OCI-LY1 (cell line): ENCODE measurements around the gene KLHDC7B.
A peak's percentile ranks its signal among the peaks of the same experiment; 100 is the strongest.

Experiments used
- H2AFZ ChIP-seq: fragments of 200-600 bp; sonication (generic), shearing (Covaris generic); 2 replicates; pipeline ENCODE4 v1.6.0; 2014; ENCODE audit warnings: antibody characterized with exemption, mild to moderate bottlenecking, low read length
- H3F3A ChIP-seq: fragments of 200-600 bp; sonication (generic), shearing (Covaris generic); 2 replicates; pipeline ENCODE4 v1.6.0; 2014; ENCODE audit warnings: mild to moderate bottlenecking, antibody characterized with exemption, low read length, moderate library complexity; ENCODE audit not compliant: insufficient read depth
- H3K27ac ChIP-seq: fragments of 200-600 bp; sonication (generic); 2 replicates; pipeline ENCODE4 v1.5.1; 2014; ENCODE audit warnings: low read length, mixed run types, mild to moderate bottlenecking, low read depth; ENCODE audit not compliant: poor library complexity, severe bottlenecking
- H3K27me3 ChIP-seq: fragments of 200-600 bp; sonication (generic); 2 replicates; pipeline ENCODE4 v1.6.0; 2014; ENCODE audit warnings: antibody characterized with exemption, mild to moderate bottlenecking, low read length, moderate library complexity; ENCODE audit not compliant: insufficient read depth
- H3K36me3 ChIP-seq: fragments of 200-600 bp; sonication (generic); 2 replicates; pipeline ENCODE4 v1.6.1; 2014; ENCODE audit warnings: mild to moderate bottlenecking, antibody characterized with exemption, low read length, moderate library complexity, mixed read lengths; ENCODE audit not compliant: insufficient read depth
- H3K4me1 ChIP-seq: fragments of 200-600 bp; sonication (generic); 2 replicates; pipeline ENCODE4 v1.5.1; 2014; ENCODE audit warnings: mild to moderate bottlenecking, low read length, moderate library complexity; ENCODE audit not compliant: insufficient read depth, severe bottlenecking
- H3K4me2 ChIP-seq: fragments of 200-600 bp; sonication (generic), shearing (Covaris generic); 2 replicates; pipeline ENCODE4 v1.6.1; 2014; ENCODE audit warnings: low read length
- H3K4me3 ChIP-seq: fragments of 200-600 bp; sonication (generic); 2 replicates; pipeline ENCODE4 v1.5.1; 2014; ENCODE audit warnings: low read length, low read depth, mild to moderate bottlenecking, mixed read lengths; ENCODE audit not compliant: poor library complexity, severe bottlenecking
- H3K79me2 ChIP-seq: fragments of 200-600 bp; shearing (Covaris generic); 2 replicates; pipeline ENCODE4 v1.6.1; 2016; ENCODE audit warnings: mixed run types, low read length, mixed read lengths; ENCODE audit not compliant: insufficient read depth
- H3K9ac ChIP-seq: fragments of 200-600 bp; sonication (generic), shearing (Covaris generic); 2 replicates; pipeline ENCODE4 v1.6.1; 2014; ENCODE audit warnings: mild to moderate bottlenecking, low read length, mixed read lengths
- H3K9me2 ChIP-seq: fragments of 200-600 bp; sonication (generic), shearing (Covaris generic); 2 replicates; pipeline ENCODE4 v1.6.1; 2014; ENCODE audit warnings: low read depth, mild to moderate bottlenecking, low read length, mixed read lengths
- H3K9me3 ChIP-seq: fragments of 200-600 bp; shearing (Covaris generic); 2 replicates; pipeline ENCODE4 v1.6.1; 2014; ENCODE audit warnings: low read length, mixed read lengths
- H4K20me1 ChIP-seq: fragments of 200-600 bp; sonication (generic), shearing (Covaris generic); 2 replicates; pipeline ENCODE4 v1.6.0; 2016; ENCODE audit warnings: mild to moderate bottlenecking, low read length; ENCODE audit not compliant: insufficient read depth
- EZH2 ChIP-seq: fragments of 200-600 bp; sonication (generic), shearing (Covaris generic); IDR thresholded peaks from 2 replicates; pipeline ENCODE4 v1.8.0; 2017; ENCODE audit warnings: borderline replicate concordance, mixed run types, mild to moderate bottlenecking, antibody characterized with exemption, low read length, moderate library complexity, mixed read lengths
- TF ChIP-seq, protein P1 (sequence below): fragments of 200-600 bp; sonication (generic), shearing (Covaris generic); IDR thresholded peaks from 2 replicates; pipeline ENCODE4 v1.5.1; 2017; ENCODE audit warnings: mild to moderate bottlenecking, antibody characterized with exemption, low read length, moderate library complexity, mixed read lengths

KLHDC7B gene

DNA sequence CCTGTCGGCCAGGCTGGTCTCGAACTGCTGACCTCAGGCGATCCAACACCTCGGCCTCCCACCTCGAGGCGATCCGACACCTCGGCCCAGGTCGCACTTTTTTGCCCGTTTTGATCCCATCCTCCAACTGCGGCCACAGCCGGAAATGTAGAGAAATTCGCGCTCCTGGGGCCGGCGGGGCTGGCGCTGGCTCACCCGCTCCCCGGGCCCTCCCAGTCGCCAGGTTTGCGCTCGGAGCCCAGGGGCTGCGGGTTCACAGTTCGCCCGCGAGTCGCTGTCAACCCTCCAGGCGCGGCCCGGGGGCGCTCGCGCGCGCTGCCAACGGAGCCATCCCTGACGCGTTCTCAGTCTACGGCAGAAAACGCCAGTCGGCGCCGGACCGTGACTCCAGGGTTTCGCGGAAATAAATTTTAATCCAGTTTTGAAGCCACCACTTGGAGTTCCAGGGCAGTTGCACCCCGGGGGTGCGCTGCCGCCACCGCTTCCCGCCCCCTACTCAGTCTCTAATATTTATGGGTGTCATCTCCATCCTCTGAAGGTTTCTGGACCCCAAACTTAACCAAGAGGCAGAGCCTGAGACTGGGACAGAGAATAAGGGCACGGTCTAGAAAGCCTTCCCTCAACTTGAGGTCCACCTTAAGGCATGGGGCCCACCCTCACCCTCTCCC, 1.5 kb upstream of the KLHDC7B start:
- Histone ChIP-seq H3K9ac (no peak overlapping the region; the same call in 1 of the 2 replicates), H4K20me1 (no peaks in the 10 kb centered on the region), H3K36me3 (no peaks in the 10 kb centered on the region), H3K9me3 (no peaks in the 10 kb centered on the region), H3K4me3 (peak overlapping the region; percentile 15), H2AFZ (no peak overlapping the region), H3K27me3 (no peaks in the 10 kb centered on the region), H3K79me2 (no peaks in the 10 kb centered on the region), H3F3A (peaks cover 11% of the 10 kb centered on the region; the same call in 1 of the 2 replicates), H3K27ac (no peak overlapping the region), H3K9me2 (no peaks in the 10 kb centered on the region), H3K4me2 (peak overlapping the region; percentile 50), H3K4me1 (peaks cover 58% of the 10 kb centered on the region)
- TF ChIP-seq, protein P1, sequence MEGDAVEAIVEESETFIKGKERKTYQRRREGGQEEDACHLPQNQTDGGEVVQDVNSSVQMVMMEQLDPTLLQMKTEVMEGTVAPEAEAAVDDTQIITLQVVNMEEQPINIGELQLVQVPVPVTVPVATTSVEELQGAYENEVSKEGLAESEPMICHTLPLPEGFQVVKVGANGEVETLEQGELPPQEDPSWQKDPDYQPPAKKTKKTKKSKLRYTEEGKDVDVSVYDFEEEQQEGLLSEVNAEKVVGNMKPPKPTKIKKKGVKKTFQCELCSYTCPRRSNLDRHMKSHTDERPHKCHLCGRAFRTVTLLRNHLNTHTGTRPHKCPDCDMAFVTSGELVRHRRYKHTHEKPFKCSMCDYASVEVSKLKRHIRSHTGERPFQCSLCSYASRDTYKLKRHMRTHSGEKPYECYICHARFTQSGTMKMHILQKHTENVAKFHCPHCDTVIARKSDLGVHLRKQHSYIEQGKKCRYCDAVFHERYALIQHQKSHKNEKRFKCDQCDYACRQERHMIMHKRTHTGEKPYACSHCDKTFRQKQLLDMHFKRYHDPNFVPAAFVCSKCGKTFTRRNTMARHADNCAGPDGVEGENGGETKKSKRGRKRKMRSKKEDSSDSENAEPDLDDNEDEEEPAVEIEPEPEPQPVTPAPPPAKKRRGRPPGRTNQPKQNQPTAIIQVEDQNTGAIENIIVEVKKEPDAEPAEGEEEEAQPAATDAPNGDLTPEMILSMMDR: peak; percentile 75
- no peak for TF ChIP-seq EZH2

DNA sequence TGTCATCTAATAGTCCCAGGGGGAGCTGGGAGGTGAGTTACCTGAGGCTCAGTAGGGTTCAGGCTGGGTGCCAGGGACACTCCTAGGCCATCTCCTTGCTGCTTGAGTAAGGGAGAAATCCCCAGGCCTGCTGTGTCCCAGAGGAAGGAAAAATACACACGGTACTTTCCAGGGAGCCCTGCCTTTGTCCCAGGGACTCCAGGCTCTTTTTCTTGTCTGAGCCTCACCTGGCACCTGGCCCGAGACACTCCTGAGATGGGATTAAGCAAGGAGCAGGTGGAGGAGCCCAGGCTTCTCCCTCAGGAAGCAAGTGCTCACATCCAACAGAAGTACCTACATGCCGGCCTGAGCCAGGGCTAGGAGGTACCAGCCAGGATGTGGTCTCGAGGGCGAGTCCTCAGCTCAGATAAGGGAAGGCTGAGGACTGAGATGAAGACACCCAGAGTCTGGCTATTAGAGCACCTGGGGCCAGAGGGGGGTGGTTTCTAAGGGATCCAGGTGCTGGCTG, 899 bp upstream of the KLHDC7B start:
- H3K4me1 ChIP-seq: peaks cover 53% of the 10 kb centered on the region
- no peaks in the 10 kb centered on the region for H3K79me2 ChIP-seq
- TF ChIP-seq EZH2: no peak
- TF ChIP-seq, protein P1: no peak
- H3K9me2 ChIP-seq: no peaks in the 10 kb centered on the region
- H3K4me2 ChIP-seq: peak overlapping the region; percentile 50; the same call in 1 of the 2 replicates
- peaks cover 11% of the 10 kb centered on the region; the same call in 1 of the 2 replicates for H3F3A ChIP-seq
- no peak overlapping the region for H3K4me3 ChIP-seq
- no peaks in the 10 kb centered on the region for H3K27me3 ChIP-seq
- no peak overlapping the region for H3K27ac ChIP-seq
- H3K36me3 ChIP-seq: no peaks in the 10 kb centered on the region
- no peaks in the 10 kb centered on the region for H3K9me3 ChIP-seq
- H4K20me1 ChIP-seq: no peaks in the 10 kb centered on the region
- H2AFZ ChIP-seq: no peak overlapping the region
- no peak overlapping the region for H3K9ac ChIP-seq

DNA sequence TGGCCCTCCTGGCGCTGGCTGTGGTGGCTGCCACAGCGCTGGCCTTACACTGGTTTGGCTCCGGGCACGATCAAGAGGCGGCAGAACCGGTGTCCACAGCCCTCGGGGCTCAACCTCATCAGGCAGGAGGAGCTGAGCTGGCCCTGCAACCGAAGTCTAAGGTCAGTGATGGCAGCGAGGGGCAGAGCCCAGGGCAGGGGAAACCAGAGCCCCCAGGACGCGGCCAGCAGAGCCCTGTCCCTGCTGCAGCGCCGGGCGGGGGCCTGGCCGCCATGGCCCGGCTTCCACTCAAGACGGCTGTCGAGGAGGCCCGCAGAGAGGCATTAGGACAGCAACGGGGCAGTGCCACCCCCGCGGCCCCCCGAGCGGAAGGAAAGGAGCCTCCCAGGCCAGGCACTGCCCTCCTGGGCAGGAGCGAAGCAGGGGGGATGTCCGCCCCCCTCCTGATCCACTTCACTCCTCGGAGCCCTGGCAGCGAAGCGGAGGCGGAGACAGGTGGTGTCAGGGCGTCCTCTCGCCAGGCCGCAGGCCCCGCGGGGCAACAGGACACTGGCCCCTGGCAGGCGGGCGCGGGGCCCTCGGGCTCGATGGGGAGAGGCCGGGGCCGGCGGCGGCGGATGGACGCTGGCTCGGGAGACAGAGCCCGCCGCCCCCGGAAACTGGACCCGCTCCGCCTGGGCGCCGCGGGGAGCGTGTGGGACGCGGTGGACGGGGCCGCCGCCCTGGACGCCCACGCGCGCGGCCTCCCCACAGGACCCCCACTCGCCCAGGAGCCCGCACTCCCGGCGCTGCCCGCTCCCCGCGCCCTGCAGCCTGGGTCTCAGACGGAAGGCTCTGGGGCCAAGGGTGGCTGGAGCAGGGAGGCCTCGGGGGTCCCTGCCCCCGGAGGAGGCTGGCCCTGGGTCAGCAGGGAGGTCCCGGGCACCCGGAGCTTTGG, 895 bp downstream of the KLHDC7B start:
- no peaks in the 10 kb centered on the region for H4K20me1 ChIP-seq
- no peaks in the 10 kb centered on the region for H3K36me3 ChIP-seq
- H3K9ac ChIP-seq: no peak overlapping the region
- no peaks in the 10 kb centered on the region for H3K79me2 ChIP-seq
- no peaks in the 10 kb centered on the region for H3K9me3 ChIP-seq
- H3K27me3 ChIP-seq: peaks cover 5% of the 10 kb centered on the region; the same call in 1 of the 2 replicates
- no peaks in the 10 kb centered on the region for H3F3A ChIP-seq
- no peak overlapping the region for H2AFZ ChIP-seq
- no peak overlapping the region for H3K27ac ChIP-seq
- no peak overlapping the region for H3K4me2 ChIP-seq
- H3K4me1 ChIP-seq: peaks cover 35% of the 10 kb centered on the region
- H3K9me2 ChIP-seq: no peaks in the 10 kb centered on the region
- H3K4me3 ChIP-seq: no peak overlapping the region
- TF ChIP-seq, protein P1: no peak
- TF ChIP-seq EZH2: no peak
